IMR-90 (cell line): ENCODE measurements around the gene CYP27B1. TPM values are rescaled to one million over a fixed set of nuclear protein-coding genes. Genes with fewer than 3 reads are reported as not detected.
A peak's percentile ranks its signal among the peaks of the same experiment; 100 is the strongest.

ENCODE experiments used
- ATAC-seq: fragments of 200-7000 bp; cut with Tn5 transposase; 2 replicates; pipeline ENCODE4 v1.9.1; 2020; ENCODE audit warnings: low read depth, mild to moderate bottlenecking, moderate library complexity
- BruUV-seq: library from RNA; stranded (reverse); fragments of 400-500 nt; replicated peaks from 2 replicates; lab custom pipeline; 2021; lab: Mats Ljungman, UMichigan
- CTCF ChIA-PET: fragments of 300-600 bp; formaldehyde crosslinking; extraction: SDS; loops from one replicate; lab custom pipeline; 2021; ENCODE audit warnings: antibody characterized with exemption; lab: Yijun Ruan, JAX
- POLR2A ChIA-PET: fragments of 300-600 bp; sonication (Branson Sonifier 250); formaldehyde crosslinking; loops from one replicate; lab custom pipeline; 2022; ENCODE audit warnings: antibody characterized with exemption; ENCODE audit not compliant: unreplicated experiment; lab: Charles Lee
- DNase-seq: peaks from one replicate; pipeline ENCODE4 v3.0.0; 2013
- H2AFZ ChIP-seq: replicated peaks from 2 replicates; pipeline ENCODE3; 2013; ENCODE audit warnings: low read length, mild to moderate bottlenecking; ENCODE audit not compliant: poor library complexity
- H2AK5ac ChIP-seq: 2 replicates; pipeline ENCODE4 v1.6.1; 2013; ENCODE audit warnings: low read depth, low read length, inconsistent platforms
- H2AK9ac ChIP-seq: replicated peaks from 2 replicates; pipeline ENCODE3; 2013; ENCODE audit warnings: mild to moderate bottlenecking, low read depth, low read length, moderate library complexity; ENCODE audit not compliant: poor library complexity
- H2BK120ac ChIP-seq: 2 replicates; pipeline ENCODE4 v1.6.1; 2013; ENCODE audit warnings: low read depth, low read length, inconsistent platforms
- H2BK15ac ChIP-seq: 3 replicates; pipeline ENCODE4 v1.6.1; 2013; ENCODE audit warnings: low read depth, low read length, inconsistent platforms
- H2BK20ac ChIP-seq: 2 replicates; pipeline ENCODE4 v1.6.1; 2013; ENCODE audit warnings: low read depth, mild to moderate bottlenecking, inconsistent platforms, low read length, moderate library complexity
- H2BK5ac ChIP-seq: 2 replicates; pipeline ENCODE4 v1.6.1; 2013; ENCODE audit warnings: mild to moderate bottlenecking, low read depth, low read length, inconsistent platforms; ENCODE audit not compliant: poor library complexity, severe bottlenecking
- H3K14ac ChIP-seq: replicated peaks from 2 replicates; pipeline ENCODE4 v1.6.1; 2013; ENCODE audit warnings: low read depth, low read length, inconsistent platforms
- H3K18ac ChIP-seq: 2 replicates; pipeline ENCODE4 v1.6.1; 2013; ENCODE audit warnings: low read depth, low read length, control low read depth
- H3K23ac ChIP-seq: 2 replicates; pipeline ENCODE4 v1.6.1; 2013; ENCODE audit warnings: low read depth, low read length, inconsistent platforms
- H3K27ac ChIP-seq: 2 replicates; pipeline ENCODE4 v1.5.1; 2013; ENCODE audit warnings: mild to moderate bottlenecking, control low read depth, low read length; ENCODE audit not compliant: insufficient read depth
- H3K27me3 ChIP-seq: 2 replicates; pipeline ENCODE4 v1.6.1; 2013; ENCODE audit warnings: low read length; ENCODE audit not compliant: control insufficient read depth, insufficient read depth
- H3K36me3 ChIP-seq: 2 replicates; pipeline ENCODE4 v1.6.1; 2013; ENCODE audit warnings: low read length, mixed read lengths; ENCODE audit not compliant: control insufficient read depth, insufficient read depth
- H3K4ac ChIP-seq: 2 replicates; pipeline ENCODE4 v1.6.1; 2013; ENCODE audit warnings: low read depth, low read length, inconsistent platforms
- H3K4me1 ChIP-seq: 2 replicates; pipeline ENCODE4 v1.6.1; 2013; ENCODE audit warnings: low read length, mixed read lengths; ENCODE audit not compliant: control insufficient read depth, insufficient read depth
- H3K4me2 ChIP-seq: 2 replicates; pipeline ENCODE4 v1.6.1; 2013; ENCODE audit warnings: low read depth, mild to moderate bottlenecking, control low read depth, low read length, moderate library complexity
- H3K4me3 ChIP-seq: 2 replicates; pipeline ENCODE4 v1.5.1; 2013; ENCODE audit warnings: low read depth, mild to moderate bottlenecking, control low read depth, low read length, moderate library complexity; ENCODE audit not compliant: insufficient read depth
- H3K56ac ChIP-seq: 2 replicates; pipeline ENCODE4 v1.6.1; 2013; ENCODE audit warnings: low read length, inconsistent platforms; ENCODE audit not compliant: insufficient read depth; ENCODE audit errors: extremely low read depth
- H3K79me1 ChIP-seq, 2 experiments: 2 replicates each; pipeline ENCODE4 v1.6.1; 2013; ENCODE audit warnings: low read length in 2 of 2, inconsistent platforms in 1 of 2, low read depth in 1 of 2
- H3K9ac ChIP-seq: 2 replicates; pipeline ENCODE4 v1.6.1; 2013; ENCODE audit warnings: low read depth, low read length, control low read depth
- H3K9me1 ChIP-seq: 2 replicates; pipeline ENCODE4 v1.6.1; 2013; ENCODE audit warnings: low read length, inconsistent platforms; ENCODE audit not compliant: insufficient read depth
- H3K9me3 ChIP-seq: 2 replicates; pipeline ENCODE4 v1.6.1; 2013; ENCODE audit warnings: low read length; ENCODE audit not compliant: control insufficient read depth, insufficient read depth
- H4K20me1 ChIP-seq: 2 replicates; pipeline ENCODE4 v1.6.1; 2013; ENCODE audit warnings: low read length, inconsistent platforms; ENCODE audit not compliant: insufficient read depth
- H4K5ac ChIP-seq: 2 replicates; pipeline ENCODE4 v1.6.1; 2013; ENCODE audit warnings: mild to moderate bottlenecking, low read depth, low read length, control low read depth
- H4K8ac ChIP-seq, 2 experiments: 2 replicates each; pipeline ENCODE4 v1.6.1; 2013; ENCODE audit warnings: low read depth in 2 of 2, low read length in 2 of 2, control low read depth in 1 of 2, inconsistent platforms in 1 of 2
- H4K91ac ChIP-seq: 2 replicates; pipeline ENCODE4 v1.6.1; 2013; ENCODE audit warnings: low read depth, low read length, inconsistent platforms; ENCODE audit not compliant: insufficient read depth
- CHD1 ChIP-seq: IDR thresholded peaks from 2 replicates; pipeline ENCODE4 v1.6.1; 2012; ENCODE audit warnings: low read depth, low read length, improper control_type of control experiment
- MAZ ChIP-seq: IDR thresholded peaks from 2 replicates; pipeline ENCODE4 v1.6.1; 2012; ENCODE audit warnings: low read depth, mild to moderate bottlenecking, low read length, improper control_type of control experiment, moderate library complexity, borderline replicate concordance
- MXI1 ChIP-seq: IDR thresholded peaks from 2 replicates; pipeline ENCODE4 v1.6.1; 2012; ENCODE audit warnings: low read depth, mild to moderate bottlenecking, low read length, moderate library complexity, borderline replicate concordance
- POLR2A ChIP-seq: IDR thresholded peaks from 2 replicates; pipeline ENCODE4 v1.6.1; 2012; ENCODE audit warnings: mild to moderate bottlenecking, low read depth, low read length
- SMC3 ChIP-seq: fragments of 150-350 bp; IDR thresholded peaks from 2 replicates; pipeline ENCODE4 v1.6.1; 2016; ENCODE audit warnings: low read depth, mild to moderate bottlenecking, antibody characterized with exemption, low read length, moderate library complexity
- WGBS, 2 experiments: methylation state at CpG; one replicate each; pipeline versions ENCODE4 v1.1.5 to v1.1.7; 2013; ENCODE audit warnings: missing lambda C conversion rate in 2 of 2; ENCODE audit not compliant: insufficient read length in 1 of 2; ENCODE audit errors: extremely low coverage in 2 of 2; 5-methylcytosine and 5-hydroxymethylcytosine counted together
- dilution Hi-C: fragments of 300-500 bp; cut with HindIII; formaldehyde crosslinking; loops from one replicate; pipeline ENCODE4 v1.14.3; 2018; ENCODE audit warnings: low sequenced_read_pairs; ENCODE audit not compliant: unreplicated experiment
- in situ Hi-C: fragments of 300-500 bp; cut with MboI; formaldehyde crosslinking; loops from 3 replicates; pipeline ENCODE4 v1.14.3; 2019; ENCODE audit warnings: low sequenced_read_pairs, inconsistent platforms, mixed read lengths
- intact Hi-C: fragments of 100-400 bp; cut with micrococcal nuclease; formaldehyde crosslinking; loops from 2 replicates; pipeline ENCODE4 v1.10.0; 2022
- polyA plus RNA-seq, 3 experiments: library from polyadenylated mRNA; depleted of rRNA; stranded (reverse); fragments of >200 nt; gene quantifications; 2 replicates each; pipeline ENCODE4 v1.2.3, GENCODE V29; 2012; ENCODE audit warnings: low replicate concordance in 1 of 3
- total RNA-seq: library from RNA; depleted of rRNA; stranded (reverse); fragments of >200 nt; gene quantifications from 2 replicates; pipeline ENCODE4 v1.2.3, GENCODE V29; 2012
- TF ChIP-seq, protein P1 (sequence below): conservative IDR thresholded peaks from 2 replicates; pipeline ENCODE4 v1.5.1; 2012; ENCODE audit warnings: mild to moderate bottlenecking, low read depth, low read length, improper control_type of control experiment

Gene CYP27B1
- total and polyA plus RNA-seq, 2 of the 4 experiments (the other 2 are of a cell fraction), result 0.36 to 1.3 TPM

DNA sequence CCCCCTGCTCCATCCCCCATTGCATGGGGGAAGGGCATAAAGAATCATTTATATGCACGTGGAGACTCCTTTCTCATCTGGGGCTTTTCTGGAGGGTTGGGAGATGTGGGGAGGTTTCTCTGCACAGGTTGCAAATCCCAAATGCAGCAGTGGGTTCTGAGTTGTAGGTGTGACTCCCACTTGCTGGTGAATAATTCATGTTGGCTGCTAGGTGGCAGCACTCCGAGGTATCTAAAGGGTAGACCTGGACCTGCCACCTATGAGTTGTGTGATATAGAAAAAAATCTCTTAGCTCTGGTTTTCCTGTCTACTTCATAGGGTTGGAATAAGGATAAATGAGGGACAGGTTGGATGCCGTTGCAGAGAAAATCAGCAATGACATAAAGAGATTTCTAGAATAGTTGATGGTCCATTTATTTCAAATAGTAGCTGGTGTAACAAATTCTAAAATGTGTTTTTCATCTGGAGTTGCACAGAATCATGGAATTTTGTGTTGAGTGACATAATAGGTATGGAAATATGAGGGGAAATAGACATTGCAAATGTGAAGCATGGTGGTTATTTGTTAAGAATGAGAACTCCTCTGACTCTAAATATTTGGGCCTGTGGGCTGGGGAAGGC is 7.4 kb downstream of the CYP27B1 start:
- WGBS, 2 experiments, result 88% methylated on average over 1 of the region's 3 CpGs; no CpG with 5 or more reads in 1 of the 2 experiments
- ATAC-seq, result no peak

More for the DNA sequence above, 7.4 kb downstream of the CYP27B1 start:
- H3K79me1 ChIP-seq, result no peaks in the 10 kb centered on the region
- no peak overlapping the region for H3K18ac ChIP-seq
- no peak overlapping the region for H3K4me2 ChIP-seq
- intact Hi-C loops, result no loop called here
- peaks cover 9% of the 10 kb centered on the region for H3K36me3 ChIP-seq
- dilution Hi-C loops, result no loop called here
- H3K4ac ChIP-seq, result no peak overlapping the region
- in situ Hi-C loops, result no loop called here
- no peak overlapping the region for H3K23ac ChIP-seq
- H2BK15ac ChIP-seq, result no peak overlapping the region
- no peak overlapping the region for H2BK5ac ChIP-seq
- no peak overlapping the region for H3K27ac ChIP-seq
- H3K9me3 ChIP-seq, result no peaks in the 10 kb centered on the region
- no peak overlapping the region for H4K5ac ChIP-seq
- H2AFZ ChIP-seq, result no peak overlapping the region
- no peak overlapping the region for H3K14ac ChIP-seq
- no peak overlapping the region for H4K91ac ChIP-seq
- H2AK9ac ChIP-seq, result no peak overlapping the region
- no peak overlapping the region for H4K8ac ChIP-seq
- H3K4me3 ChIP-seq, result no peak overlapping the region
- ChIA-PET CTCF (interaction anchor here (0.7 kb wide), 1 partner anchor 16 kb away, joined by 3 read pairs; no protein-coding TSS in a partner anchor), POLR2A (no interaction called here)
- peaks cover 24% of the 10 kb centered on the region for H3K27me3 ChIP-seq
- H3K9me1 ChIP-seq, result peaks cover 2% of the 10 kb centered on the region; the same call in 1 of the 2 replicates
- H4K20me1 ChIP-seq, result no peaks in the 10 kb centered on the region; the same call in 1 of the 2 replicates
- BruUV-seq, result no TSS peak
- H3K56ac ChIP-seq, result no peak overlapping the region
- peaks cover 2% of the 10 kb centered on the region; the same call in 1 of the 2 replicates for H3K4me1 ChIP-seq
- H3K9ac ChIP-seq, result no peak overlapping the region
- no peak overlapping the region for H2BK120ac ChIP-seq
- TF ChIP-seq MXI1, result no peak
- TF ChIP-seq CHD1, result no peak
- TF ChIP-seq, protein P1, sequence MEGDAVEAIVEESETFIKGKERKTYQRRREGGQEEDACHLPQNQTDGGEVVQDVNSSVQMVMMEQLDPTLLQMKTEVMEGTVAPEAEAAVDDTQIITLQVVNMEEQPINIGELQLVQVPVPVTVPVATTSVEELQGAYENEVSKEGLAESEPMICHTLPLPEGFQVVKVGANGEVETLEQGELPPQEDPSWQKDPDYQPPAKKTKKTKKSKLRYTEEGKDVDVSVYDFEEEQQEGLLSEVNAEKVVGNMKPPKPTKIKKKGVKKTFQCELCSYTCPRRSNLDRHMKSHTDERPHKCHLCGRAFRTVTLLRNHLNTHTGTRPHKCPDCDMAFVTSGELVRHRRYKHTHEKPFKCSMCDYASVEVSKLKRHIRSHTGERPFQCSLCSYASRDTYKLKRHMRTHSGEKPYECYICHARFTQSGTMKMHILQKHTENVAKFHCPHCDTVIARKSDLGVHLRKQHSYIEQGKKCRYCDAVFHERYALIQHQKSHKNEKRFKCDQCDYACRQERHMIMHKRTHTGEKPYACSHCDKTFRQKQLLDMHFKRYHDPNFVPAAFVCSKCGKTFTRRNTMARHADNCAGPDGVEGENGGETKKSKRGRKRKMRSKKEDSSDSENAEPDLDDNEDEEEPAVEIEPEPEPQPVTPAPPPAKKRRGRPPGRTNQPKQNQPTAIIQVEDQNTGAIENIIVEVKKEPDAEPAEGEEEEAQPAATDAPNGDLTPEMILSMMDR, result peak; percentile 35; the same call in 1 of the 2 replicates
- no peak for TF ChIP-seq POLR2A
- TF ChIP-seq SMC3, result no peak
- TF ChIP-seq MAZ, result no peak
- no peak for DNase-seq
- H2AK5ac ChIP-seq, result no peak overlapping the region
- no peak overlapping the region for H2BK20ac ChIP-seq
